ENCODE data around the gene POM121L12.

The POM121L12 gene

GRCh38 chr7:53035499-53036412 lies at the start of gene POM121L12:
Gene POM121L12, plus strand, starts transcription at chr7:53035633. Its CDS starts 39 bp downstream, at chr7:53035672.
- DNase-seq (ENCODE audit: low spot score), result no peak

GRCh38 chr7:52992001-52992400 lies 43.4 kb upstream of the POM121L12 start:
- DNase-seq (ENCODE audit: low spot score), result no peak

GRCh38 chr7:52992479-52993162 lies 42.8 kb upstream of the POM121L12 start:
- no peak for DNase-seq (ENCODE audit: low spot score)

GRCh38 chr7:52995676-52996075 lies 39.8 kb upstream of the POM121L12 start:
- DNase-seq (ENCODE audit: low spot score), result no peak

GRCh38 chr7:53001221-53001620 lies 34.2 kb upstream of the POM121L12 start:
- no peak for DNase-seq (ENCODE audit: low spot score)

- DNase-seq (ENCODE audit: low spot score), result no peak
These were observed 33.0 kb upstream of the POM121L12 start for GRCh38 chr7:53002389-53002788.

- DNase-seq (ENCODE audit: low spot score), result no peak
These were observed 31.6 kb upstream of the POM121L12 start for GRCh38 chr7:53003653-53004445.

GRCh38 chr7:53013925-53014324 lies 21.5 kb upstream of the POM121L12 start:
- DNase-seq (ENCODE audit: low spot score), result no peak

- DNase-seq (ENCODE audit: low spot score), result no peak
These were observed 20.0 kb upstream of the POM121L12 start for GRCh38 chr7:53015463-53015862.

GRCh38 chr7:53022893-53023292 lies 12.5 kb upstream of the POM121L12 start:
- DNase-seq (ENCODE audit: low spot score), result no peak

- no peak for DNase-seq (ENCODE audit: low spot score)
These were observed 13.2 kb downstream of the POM121L12 start for GRCh38 chr7:53048638-53049037.

- no peak for DNase-seq (ENCODE audit: low spot score)
These were observed 15.0 kb downstream of the POM121L12 start for GRCh38 chr7:53050433-53050832.

- no peak for DNase-seq (ENCODE audit: low spot score)
These were observed 24.2 kb downstream of the POM121L12 start for GRCh38 chr7:53059591-53059990.

GRCh38 chr7:53060066-53060465 lies 24.6 kb downstream of the POM121L12 start:
- DNase-seq (ENCODE audit: low spot score), result no peak

- DNase-seq (ENCODE audit: low spot score), result no peak
These were observed 27.4 kb downstream of the POM121L12 start for GRCh38 chr7:53062796-53063195.

- no peak for DNase-seq (ENCODE audit: low spot score)
These were observed 33.2 kb downstream of the POM121L12 start for GRCh38 chr7:53068673-53069072.

- DNase-seq (ENCODE audit: low spot score), result no peak
These were observed 35.5 kb downstream of the POM121L12 start for GRCh38 chr7:53070883-53071282.
